HUDEP-2 (cell line): ENCODE results near the gene AUTS2.

ENCODE experiments used
- DNase-seq, 76 experiments: peaks; one replicate each; lab custom pipeline; 2025; ENCODE audit not compliant: unreplicated experiment in 76 of 76; lab: John Stamatoyannopoulos, UW

Gene AUTS2

DNA sequence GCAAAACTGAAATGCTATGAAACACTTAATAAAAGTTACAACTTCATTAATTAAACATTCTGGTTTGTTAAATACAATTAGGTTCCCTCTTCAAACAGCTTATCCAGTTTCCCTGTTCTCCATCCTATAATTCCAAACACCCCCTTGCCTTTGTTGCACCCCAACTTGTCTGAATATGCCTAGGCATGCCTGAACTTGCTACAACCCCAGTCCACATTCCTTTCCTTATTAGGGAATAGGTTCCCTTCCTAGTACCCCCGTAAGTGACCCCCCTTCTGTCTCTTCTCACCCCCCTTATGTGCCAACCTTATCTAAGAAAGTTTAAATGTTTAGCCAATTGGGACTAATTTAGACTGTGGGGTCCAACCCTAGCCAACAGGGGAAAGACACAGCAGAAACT is 1238.0 kb downstream of the AUTS2 start:
- DNase-seq: no peak

GRCh38 chr7:70836946-70837345 is 1238.7 kb downstream of the AUTS2 start:
- DNase-seq: no peak

DNA sequence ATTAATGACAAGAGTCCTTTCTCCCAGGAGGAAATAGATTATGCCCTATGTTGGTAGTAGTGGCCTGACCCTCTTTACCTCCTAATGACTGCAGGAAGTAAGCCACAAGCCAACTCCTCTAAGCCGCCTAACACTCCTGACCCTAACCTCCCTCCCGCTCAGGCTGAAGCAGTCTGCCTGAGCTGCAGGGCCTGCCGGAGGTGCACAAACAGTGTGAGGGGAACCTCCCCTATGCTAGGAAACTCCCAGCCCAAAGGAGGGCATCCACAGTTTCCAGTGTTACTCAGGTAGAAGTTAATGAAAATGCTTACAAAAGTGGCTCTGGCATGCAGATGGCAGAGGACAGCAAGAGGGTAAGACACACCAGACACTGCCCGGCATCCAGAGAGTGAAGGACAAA is 1239.3 kb downstream of the AUTS2 start:
- DNase-seq: no peak

DNA sequence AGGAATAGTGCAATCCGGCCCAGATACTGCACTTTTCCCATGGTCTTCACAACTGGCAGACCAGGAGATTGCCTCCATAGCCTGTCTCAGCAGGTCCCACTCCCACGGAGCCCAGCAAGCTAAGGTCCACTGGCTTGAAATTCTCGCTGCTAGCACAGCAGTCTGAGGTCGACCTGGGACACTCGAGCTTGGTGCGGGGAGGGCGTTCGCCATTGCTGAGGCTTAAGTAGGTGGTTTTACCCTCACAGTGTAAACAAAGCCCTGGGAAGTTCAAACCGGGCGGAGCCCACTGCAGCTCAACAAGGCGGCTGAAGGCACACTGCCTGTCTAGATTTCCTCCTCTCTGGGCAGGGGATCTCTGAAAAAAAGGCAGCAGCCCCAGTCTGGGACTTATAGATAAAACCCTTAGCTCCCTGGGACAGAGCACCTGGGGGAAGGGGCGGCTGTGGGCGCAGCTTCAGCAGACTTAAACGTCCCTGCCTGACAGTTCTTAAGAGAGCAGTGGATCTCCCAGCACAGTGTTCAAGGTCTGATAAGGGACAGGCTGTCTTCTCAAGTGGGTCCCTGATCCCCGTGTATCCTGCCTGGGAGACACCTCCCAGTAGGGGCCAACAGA is 1240.1 kb downstream of the AUTS2 start:
- DNase-seq: no peak
